ENCODE data around the gene ATP1A1.

The ATP1A1 gene

DNA sequence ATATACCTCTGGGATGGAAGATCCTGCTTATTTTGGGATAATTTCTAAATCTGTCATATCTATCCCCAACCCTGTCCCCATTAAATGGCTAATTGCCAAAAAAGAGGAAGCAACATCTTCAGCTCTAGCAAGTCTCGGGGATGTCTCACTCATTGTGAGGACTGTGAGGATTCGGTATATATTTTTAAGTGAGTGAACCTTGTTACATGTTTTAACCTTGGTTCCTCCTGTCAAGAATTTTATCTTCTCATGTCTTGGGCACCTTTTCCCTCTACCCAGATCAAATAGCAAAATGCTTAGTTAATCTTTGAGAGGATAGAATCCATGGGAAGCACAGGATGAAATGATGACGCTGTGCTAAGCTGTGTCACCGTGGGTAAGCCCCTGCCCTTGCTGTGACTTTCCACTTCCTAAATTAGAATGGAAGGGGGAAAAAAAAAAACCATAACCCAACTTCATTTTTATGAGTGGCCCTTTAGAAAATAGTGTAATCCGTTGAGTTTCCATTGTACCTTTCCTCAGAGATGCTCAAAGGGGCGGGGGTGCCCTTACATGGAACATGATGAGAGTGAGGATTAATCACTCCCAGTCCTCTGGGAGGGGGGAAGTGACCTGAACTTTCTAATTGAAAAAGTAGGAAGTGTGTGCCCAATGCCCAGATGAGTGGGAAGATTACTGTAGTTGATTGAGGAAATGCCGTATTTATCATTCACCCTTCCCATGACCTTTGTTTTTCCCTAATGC lies 7.6 kb downstream of the ATP1A1 start:
- Histone ChIP-seq H3K27me3 (ENCODE audit: insufficient read depth, poor library complexity, severe bottlenecking) (no peaks in the 10 kb centered on the region), H3K4me3 (ENCODE audit: severe bottlenecking) (no peak overlapping the region), H3K9me3 (ENCODE audit: severe bottlenecking) (no peaks in the 10 kb centered on the region), H3K27ac (ENCODE audit: poor library complexity, severe bottlenecking) (no peak overlapping the region), H3K4me1 (ENCODE audit: insufficient read depth, poor library complexity, severe bottlenecking) (peaks cover 26% of the 10 kb centered on the region), H3K36me3 (ENCODE audit: low read depth) (peaks cover 29% of the 10 kb centered on the region)
- DNase-seq (ENCODE audit: low spot score) = no peak
- TF ChIP-seq, protein P1, sequence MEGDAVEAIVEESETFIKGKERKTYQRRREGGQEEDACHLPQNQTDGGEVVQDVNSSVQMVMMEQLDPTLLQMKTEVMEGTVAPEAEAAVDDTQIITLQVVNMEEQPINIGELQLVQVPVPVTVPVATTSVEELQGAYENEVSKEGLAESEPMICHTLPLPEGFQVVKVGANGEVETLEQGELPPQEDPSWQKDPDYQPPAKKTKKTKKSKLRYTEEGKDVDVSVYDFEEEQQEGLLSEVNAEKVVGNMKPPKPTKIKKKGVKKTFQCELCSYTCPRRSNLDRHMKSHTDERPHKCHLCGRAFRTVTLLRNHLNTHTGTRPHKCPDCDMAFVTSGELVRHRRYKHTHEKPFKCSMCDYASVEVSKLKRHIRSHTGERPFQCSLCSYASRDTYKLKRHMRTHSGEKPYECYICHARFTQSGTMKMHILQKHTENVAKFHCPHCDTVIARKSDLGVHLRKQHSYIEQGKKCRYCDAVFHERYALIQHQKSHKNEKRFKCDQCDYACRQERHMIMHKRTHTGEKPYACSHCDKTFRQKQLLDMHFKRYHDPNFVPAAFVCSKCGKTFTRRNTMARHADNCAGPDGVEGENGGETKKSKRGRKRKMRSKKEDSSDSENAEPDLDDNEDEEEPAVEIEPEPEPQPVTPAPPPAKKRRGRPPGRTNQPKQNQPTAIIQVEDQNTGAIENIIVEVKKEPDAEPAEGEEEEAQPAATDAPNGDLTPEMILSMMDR (IDR thresholded peaks at IDR 0.05; ENCODE audit: poor library complexity, severe bottlenecking) = no peak
- ATAC-seq (ENCODE audit: low read depth) = no peak

DNA sequence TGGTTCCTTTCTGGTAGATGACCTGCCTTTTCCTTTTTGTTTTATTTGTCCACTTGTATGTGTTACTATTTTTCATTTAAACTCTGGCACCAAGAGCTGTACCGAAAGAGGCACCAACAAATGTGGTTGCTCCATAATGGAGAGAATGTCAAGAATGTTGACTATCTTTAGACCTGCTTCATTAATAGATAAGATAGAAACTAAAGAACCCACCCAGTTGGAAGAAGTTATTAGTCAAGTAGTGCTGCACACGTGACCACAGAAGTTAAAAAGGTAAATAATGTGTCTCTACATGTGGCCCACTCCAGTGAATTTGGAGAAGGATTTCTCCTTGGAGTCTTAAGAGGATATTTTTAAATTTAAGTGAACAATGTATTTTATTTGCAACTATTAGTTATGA lies 9.3 kb downstream of the ATP1A1 start:
- no peaks in the 10 kb centered on the region for H3K27me3 ChIP-seq (ENCODE audit: insufficient read depth, poor library complexity, severe bottlenecking)
- H3K4me1 ChIP-seq (ENCODE audit: insufficient read depth, poor library complexity, severe bottlenecking) = peaks cover 12% of the 10 kb centered on the region
- H3K9me3 ChIP-seq (ENCODE audit: severe bottlenecking) = no peaks in the 10 kb centered on the region
- ATAC-seq (ENCODE audit: low read depth) (no peak), DNase-seq (ENCODE audit: low spot score) (no peak)
- H3K4me3 ChIP-seq (ENCODE audit: severe bottlenecking) = no peak overlapping the region
- H3K36me3 ChIP-seq (ENCODE audit: low read depth) = peaks cover 44% of the 10 kb centered on the region
- H3K27ac ChIP-seq (ENCODE audit: poor library complexity, severe bottlenecking) = no peak overlapping the region
- TF ChIP-seq, protein P1 (IDR thresholded peaks at IDR 0.05; ENCODE audit: poor library complexity, severe bottlenecking) = no peak

DNA sequence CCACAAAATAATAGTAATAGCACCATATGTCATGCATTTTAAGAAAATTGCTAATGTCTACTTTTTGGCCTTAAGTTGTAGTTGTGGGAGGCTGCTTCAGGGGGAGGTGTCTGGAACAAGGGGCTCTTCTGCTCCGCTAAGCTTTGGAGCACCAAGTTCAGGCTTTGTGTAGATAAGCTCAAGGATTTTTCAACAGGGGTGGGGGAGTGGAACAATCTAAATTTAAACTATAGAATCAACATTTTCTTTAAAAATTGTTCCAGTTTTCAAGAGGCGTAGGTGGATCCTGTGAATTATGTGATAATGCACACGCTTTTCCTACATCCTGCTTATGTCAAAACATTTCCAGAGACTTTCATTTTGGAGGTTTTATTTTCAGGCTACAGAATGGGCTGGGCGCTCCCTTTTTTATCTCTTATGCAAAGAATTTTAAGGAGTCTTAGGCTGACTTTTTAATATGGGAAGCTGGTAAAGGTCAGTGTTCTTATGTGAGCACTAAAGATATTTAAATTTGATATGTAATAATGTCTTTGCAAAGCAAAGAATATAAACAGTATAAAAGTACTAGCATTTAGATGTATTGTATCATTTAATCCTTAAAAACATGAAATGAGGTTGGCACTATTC lies 9.9 kb downstream of the ATP1A1 start:
- H3K4me3 ChIP-seq (ENCODE audit: severe bottlenecking) = no peak overlapping the region
- no peaks in the 10 kb centered on the region for H3K9me3 ChIP-seq (ENCODE audit: severe bottlenecking)
- peaks cover 8% of the 10 kb centered on the region for H3K4me1 ChIP-seq (ENCODE audit: insufficient read depth, poor library complexity, severe bottlenecking)
- no peak overlapping the region for H3K27ac ChIP-seq (ENCODE audit: poor library complexity, severe bottlenecking)
- H3K27me3 ChIP-seq (ENCODE audit: insufficient read depth, poor library complexity, severe bottlenecking) = no peaks in the 10 kb centered on the region
- TF ChIP-seq, protein P1 (IDR thresholded peaks at IDR 0.05; ENCODE audit: poor library complexity, severe bottlenecking) = no peak
- no peak for DNase-seq (ENCODE audit: low spot score)
- H3K36me3 ChIP-seq (ENCODE audit: low read depth) = peaks cover 51% of the 10 kb centered on the region
- ATAC-seq (ENCODE audit: low read depth) = no peak

DNA sequence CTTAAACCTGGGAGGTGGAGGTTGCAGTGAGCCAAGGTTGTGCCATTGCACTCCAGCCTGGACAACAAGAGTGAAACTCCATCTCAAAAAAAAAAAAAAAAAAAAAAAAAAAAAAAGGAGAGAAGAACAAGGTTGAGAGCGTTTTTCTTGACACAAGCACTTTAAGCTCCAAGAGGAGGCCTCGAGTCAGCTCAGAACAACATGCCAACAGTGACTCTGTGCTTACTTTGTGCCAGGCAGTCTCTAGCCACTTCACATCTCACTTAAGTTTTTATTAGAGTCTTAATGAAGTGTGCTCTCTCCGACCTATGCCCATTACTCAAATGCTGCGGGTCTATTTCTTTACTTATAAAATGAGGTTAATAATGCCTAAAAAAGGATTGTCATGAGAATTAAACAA lies 13.0 kb downstream of the ATP1A1 start:
- no peak overlapping the region for H3K4me3 ChIP-seq (ENCODE audit: severe bottlenecking)
- H3K27me3 ChIP-seq (ENCODE audit: insufficient read depth, poor library complexity, severe bottlenecking) = no peaks in the 10 kb centered on the region
- no peaks in the 10 kb centered on the region for H3K9me3 ChIP-seq (ENCODE audit: severe bottlenecking)
- H3K4me1 ChIP-seq (ENCODE audit: insufficient read depth, poor library complexity, severe bottlenecking) = no peaks in the 10 kb centered on the region
- ATAC-seq (ENCODE audit: low read depth) (no peak), DNase-seq (ENCODE audit: low spot score) (no peak)
- TF ChIP-seq, protein P1 (IDR thresholded peaks at IDR 0.05; ENCODE audit: poor library complexity, severe bottlenecking) = no peak
- H3K36me3 ChIP-seq (ENCODE audit: low read depth) = peaks cover 81% of the 10 kb centered on the region
- H3K27ac ChIP-seq (ENCODE audit: poor library complexity, severe bottlenecking) = no peak overlapping the region

DNA sequence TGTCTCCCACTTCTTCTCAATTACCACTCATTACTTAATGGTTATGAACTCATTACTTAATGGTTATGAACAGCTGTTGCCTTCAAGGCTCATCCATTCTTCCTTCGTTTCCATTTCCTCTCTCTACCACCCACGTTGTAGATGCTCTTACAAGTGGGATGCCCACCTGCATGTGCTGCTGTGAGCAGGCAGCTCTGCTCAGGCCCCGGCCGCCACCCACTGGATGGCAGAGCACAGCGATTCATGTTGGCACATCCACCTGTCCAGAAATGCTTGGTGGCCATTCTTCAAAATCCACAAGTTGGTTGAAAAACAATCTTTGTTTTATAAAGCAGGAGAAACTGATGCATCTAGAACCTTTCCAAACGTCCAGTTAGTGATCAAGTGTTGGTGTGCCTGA lies 14.5 kb downstream of the ATP1A1 start:
- Histone ChIP-seq H3K4me3 (ENCODE audit: severe bottlenecking) (no peak overlapping the region), H3K27ac (ENCODE audit: poor library complexity, severe bottlenecking) (no peak overlapping the region), H3K36me3 (ENCODE audit: low read depth) (peaks cover 92% of the 10 kb centered on the region), H3K4me1 (ENCODE audit: insufficient read depth, poor library complexity, severe bottlenecking) (no peaks in the 10 kb centered on the region), H3K27me3 (ENCODE audit: insufficient read depth, poor library complexity, severe bottlenecking) (no peaks in the 10 kb centered on the region), H3K9me3 (ENCODE audit: severe bottlenecking) (no peaks in the 10 kb centered on the region)
- DNase-seq (ENCODE audit: low spot score) = no peak
- ATAC-seq (ENCODE audit: low read depth) = no peak
- TF ChIP-seq, protein P1 (IDR thresholded peaks at IDR 0.05; ENCODE audit: poor library complexity, severe bottlenecking) = no peak

All from RWPE2 (cell line).